Endothelial cell of umbilical vein (primary cell): ENCODE data around the gene SCAI. TPM values are rescaled to one million over a fixed set of nuclear protein-coding genes. Genes with fewer than 3 reads are reported as not detected.

ENCODE experiments used
- BruUV-seq: library from RNA; stranded (reverse); fragments of 400-500 nt; replicated peaks from 2 replicates; lab custom pipeline; 2021; lab: Mats Ljungman, UMichigan
- CTCF ChIA-PET: fragments of 300-600, 350-600 bp; sonication (Branson Sonifier 250); formaldehyde crosslinking; loops from one replicate; lab custom pipeline; 2021; ENCODE audit warnings: antibody characterized with exemption, inconsistent platforms; lab: Charles Lee
- POLR2A ChIA-PET: fragments of 300-600, 350-600 bp; sonication (Branson Sonifier 250); formaldehyde crosslinking; loops from one replicate; lab custom pipeline; 2021; ENCODE audit warnings: antibody characterized with exemption, inconsistent platforms; lab: Charles Lee
- DNase-seq: peaks from one replicate; pipeline ENCODE4 v3.0.0-alpha.2; 2011; ENCODE audit warnings: low read depth, low spot score
- FAIRE-seq: peaks from 2 replicates; lab custom pipeline; 2011; peaks lifted over from hg19 to GRCh38; lab: Jason Lieb, UNC
- H2AFZ ChIP-seq: 2 replicates; pipeline ENCODE4 v1.6.0; 2012; ENCODE audit warnings: low read depth, low read length, control low read depth, inconsistent platforms
- H3K27ac ChIP-seq: 2 replicates; pipeline ENCODE4 v1.5.1; 2011; ENCODE audit warnings: low read depth, mild to moderate bottlenecking, control low read depth, low read length, moderate library complexity; ENCODE audit not compliant: insufficient read depth
- H3K27me3 ChIP-seq, 2 experiments: 2 replicates each; pipeline versions ENCODE4 v1.6.0 to v1.6.1; 2011; ENCODE audit warnings: low read length in 2 of 2, mixed read lengths in 1 of 2; ENCODE audit not compliant: control insufficient read depth in 2 of 2, insufficient read depth in 2 of 2
- H3K36me3 ChIP-seq, 2 experiments: 2 replicates in 1 of 2; 3 replicates in 1 of 2; pipeline ENCODE4 v1.5.1; 2011; ENCODE audit warnings: low read length in 2 of 2, mild to moderate bottlenecking in 1 of 2, moderate library complexity in 1 of 2; ENCODE audit not compliant: control insufficient read depth in 2 of 2, insufficient read depth in 2 of 2; ENCODE audit errors: extremely low read depth in 1 of 2
- H3K4me1 ChIP-seq: 3 replicates; pipeline ENCODE4 v1.5.1; 2011; ENCODE audit warnings: mild to moderate bottlenecking, low read length; ENCODE audit not compliant: control insufficient read depth, insufficient read depth; ENCODE audit errors: extremely low read depth
- H3K4me2 ChIP-seq: 2 replicates; pipeline ENCODE4 v1.6.1; 2011; ENCODE audit warnings: low read length, control low read depth, mixed read lengths; ENCODE audit not compliant: insufficient read depth
- H3K4me3 ChIP-seq, 3 experiments: fragments of 200-600 bp in 1 of 3; sonication (generic), shearing (Covaris generic) in 1 of 3; replicated peaks in 1 of 3; 2 replicates each; pipeline ENCODE4 v1.5.1; 2011 to 2016; ENCODE audit warnings: control low read depth in 3 of 3, low read length in 3 of 3, mild to moderate bottlenecking in 2 of 3, inconsistent platforms in 1 of 3, low read depth in 1 of 3, moderate library complexity in 1 of 3; ENCODE audit not compliant: insufficient read depth in 1 of 3
- H3K79me2 ChIP-seq: 2 replicates; pipeline ENCODE4 v1.6.0; 2012; ENCODE audit warnings: low read length, inconsistent platforms; ENCODE audit not compliant: control insufficient read depth, insufficient read depth
- H3K9ac ChIP-seq: replicated peaks from 2 replicates; pipeline ENCODE3; 2011; ENCODE audit warnings: low read length, control low read depth; ENCODE audit not compliant: insufficient read depth; ENCODE audit errors: extremely low read depth
- H3K9me1 ChIP-seq: replicated peaks from 3 replicates; pipeline ENCODE4 v1.6.0; 2011; ENCODE audit warnings: mild to moderate bottlenecking, low read length; ENCODE audit not compliant: control insufficient read depth, insufficient read depth; ENCODE audit errors: extremely low read depth
- H3K9me3 ChIP-seq: replicated peaks from 2 replicates; pipeline ENCODE4 v1.5.1; 2012; ENCODE audit warnings: low read length, inconsistent platforms; ENCODE audit not compliant: control insufficient read depth, insufficient read depth
- H4K20me1 ChIP-seq: replicated peaks from 2 replicates; pipeline ENCODE3; 2011; ENCODE audit warnings: mild to moderate bottlenecking, low read length; ENCODE audit not compliant: control insufficient read depth, insufficient read depth; ENCODE audit errors: extremely low read depth
- CTCF ChIP-seq, 2 donors: IDR thresholded peaks; 1 replicate in 1 of 2; 2 replicates in 1 of 2; pipeline ENCODE4 v1.5.1; 2011; ENCODE audit warnings: low read length in 2 of 2, mild to moderate bottlenecking in 2 of 2, moderate library complexity in 2 of 2, control low read depth in 1 of 2, inconsistent platforms in 1 of 2, low read depth in 1 of 2; ENCODE audit not compliant: insufficient read depth in 1 of 2; ENCODE audit errors: extremely low read depth in 1 of 2
- EZH2 ChIP-seq: IDR thresholded peaks from 2 replicates; pipeline ENCODE4 v1.6.1; 2012; ENCODE audit warnings: borderline replicate concordance, low read depth, mild to moderate bottlenecking, moderate library complexity, low read length, inconsistent platforms; ENCODE audit not compliant: severe bottlenecking
- FOS ChIP-seq: IDR thresholded peaks from 2 replicates; pipeline ENCODE4 v1.6.1; 2011; ENCODE audit warnings: mild to moderate bottlenecking, low read length, moderate library complexity, borderline replicate concordance; ENCODE audit not compliant: insufficient read depth
- GATA2 ChIP-seq: IDR thresholded peaks from 2 replicates; pipeline ENCODE4 v1.7.0; 2011; ENCODE audit warnings: low read depth, mild to moderate bottlenecking, moderate library complexity, mixed read lengths, low read length; ENCODE audit not compliant: insufficient read length, insufficient read depth
- JUN ChIP-seq: IDR thresholded peaks from 2 replicates; pipeline ENCODE4 v1.6.1; 2011; ENCODE audit warnings: borderline replicate concordance, low read depth; ENCODE audit not compliant: insufficient read length, insufficient read depth
- MAX ChIP-seq: IDR thresholded peaks from 2 replicates; pipeline ENCODE4 v1.6.1; 2011; ENCODE audit not compliant: insufficient read depth, insufficient read length
- MYC ChIP-seq: IDR thresholded peaks from one replicate; pipeline ENCODE4 v1.6.1; 2011; ENCODE audit warnings: mild to moderate bottlenecking, low read depth, low read length
- POLR2A ChIP-seq: IDR thresholded peaks from 2 replicates; pipeline ENCODE4 v1.6.1; 2012; ENCODE audit warnings: low read depth, mild to moderate bottlenecking, control low read depth, low read length
- POLR2AphosphoS5 ChIP-seq: IDR thresholded peaks from 2 replicates; pipeline ENCODE4 v1.6.1; 2012; ENCODE audit warnings: low read depth, mild to moderate bottlenecking, control low read depth, low read length, moderate library complexity; ENCODE audit not compliant: insufficient read depth
- dilution Hi-C: fragments of 300-500 bp; cut with MboI; formaldehyde crosslinking; loops from one replicate; pipeline ENCODE4 v1.15.0; 2019; ENCODE audit warnings: low sequenced_read_pairs; ENCODE audit not compliant: extremely low pct_ligation_motif_present
- intact Hi-C: fragments of 100-400 bp; cut with micrococcal nuclease; formaldehyde crosslinking; loops from one replicate; pipeline ENCODE4 v1.10.0; 2022
- polyA plus RNA-seq, 4 experiments: library from polyadenylated mRNA; depleted of rRNA in 3 of 4; stranded (reverse) in 3 of 4; unstranded in 1 of 4; fragments of >200 nt; gene quantifications; 2 replicates each; pipeline versions ENCODE4 v1.2.1 to v1.2.3, GENCODE V29; 2011 to 2012; ENCODE audit warnings: missing spikeins in 1 of 4
- total RNA-seq: library from RNA; stranded (reverse); gene quantifications from 2 replicates; pipeline ENCODE4 v1.2.3, GENCODE V29; 2021

Gene SCAI
- total and polyA plus RNA-seq, 2 donors (not counting 3 experiments of a cell fraction or from before 2014, with no cell fraction given) = 2.0 to 9.3 TPM

- Histone ChIP-seq H3K79me2 (no peaks in the 10 kb centered on the region), H3K4me2 (no peak overlapping the region), H3K9ac (no peak overlapping the region), H3K27me3 (no peaks in the 10 kb centered on the region), H3K27ac (no peak overlapping the region), H3K9me1 (no peaks in the 10 kb centered on the region), H4K20me1 (no peaks in the 10 kb centered on the region), H3K9me3 (no peaks in the 10 kb centered on the region), H3K4me1 (no peaks in the 10 kb centered on the region), H3K4me3 (no peak overlapping the region), H3K36me3 (no peaks in the 10 kb centered on the region), H2AFZ (no peak overlapping the region)
- no peak for FAIRE-seq
- CTCF ChIA-PET = interaction anchor here (0.9 to 1.0 kb wide), 2 partner anchors 12 to 14 kb away, joined by 3 to 4 read pairs; no protein-coding TSS in a partner anchor
- intact Hi-C loops (no loop called here), dilution Hi-C loops (no loop called here)
- BruUV-seq = no TSS peak
- no peak for TF ChIP-seq FOS
- no peak for TF ChIP-seq POLR2AphosphoS5
- no peak for TF ChIP-seq MAX
- no peak for TF ChIP-seq GATA2
- no peak for TF ChIP-seq MYC
- TF ChIP-seq POLR2A = no peak
- TF ChIP-seq EZH2 = no peak
- no peak for TF ChIP-seq CTCF (IDR thresholded peaks at IDR 0.05; ENCODE audit: extremely low read depth in 1 of 2, insufficient read depth in 1 of 2, low read depth in 1 of 2, low read length in 2 of 2)
- no peak for TF ChIP-seq JUN
- DNase-seq = no peak
- POLR2A ChIA-PET = no interaction called here
Measured at GRCh38 chr9:125100822-125101221, 42.5 kb downstream of the SCAI start.
